GM20431 (cell line): ENCODE data around the gene CYLD.

Experiments used
- in situ Hi-C: fragments of 300-500 bp; cut with MseI, MboI; formaldehyde crosslinking; loops from one replicate; pipeline ENCODE4 v1.15.0; 2020; ENCODE audit warnings: low sequenced_read_pairs; ENCODE audit not compliant: unreplicated experiment

Gene CYLD

DNA sequence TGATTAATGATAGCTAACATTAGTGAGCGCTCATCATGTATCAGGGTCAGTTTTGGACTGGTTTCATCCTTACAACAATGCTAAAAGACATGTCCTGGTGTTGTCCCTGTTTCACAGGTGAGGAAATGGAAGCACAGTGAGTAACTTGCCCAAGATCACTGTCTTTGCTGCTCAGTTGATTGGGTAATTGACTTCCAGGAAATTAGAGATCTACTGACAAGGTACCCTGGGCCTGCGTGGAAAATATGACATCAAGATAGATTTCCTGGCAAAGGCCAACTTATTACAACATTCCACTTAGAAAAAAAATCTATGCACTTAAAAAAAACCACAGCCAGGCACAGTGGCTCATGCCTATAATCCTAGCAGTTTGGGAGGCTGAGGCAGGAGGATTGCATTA lies 96.3 kb downstream of the CYLD start:
- in situ Hi-C loops: no loop called here

GRCh38 chr16:50838885-50839284 lies 97.0 kb downstream of the CYLD start:
- in situ Hi-C loops: no loop called here

DNA sequence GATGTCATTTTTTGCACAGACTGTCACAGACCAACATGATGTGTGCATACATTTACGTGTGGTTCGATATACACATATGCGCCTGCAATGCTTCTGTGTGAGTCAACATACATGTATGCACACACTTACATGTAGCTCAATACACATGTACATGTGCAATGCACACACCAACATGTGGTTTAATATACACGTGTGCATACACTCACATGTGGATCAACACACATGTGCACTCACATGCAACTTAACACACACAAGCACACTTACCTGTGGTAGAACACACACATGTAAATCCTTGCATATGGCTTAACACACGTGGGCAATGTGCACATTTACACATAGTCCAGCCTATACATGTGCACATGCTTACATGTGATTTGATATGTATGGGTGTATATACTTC lies 97.5 kb downstream of the CYLD start:
- in situ Hi-C loops: no loop called here

DNA sequence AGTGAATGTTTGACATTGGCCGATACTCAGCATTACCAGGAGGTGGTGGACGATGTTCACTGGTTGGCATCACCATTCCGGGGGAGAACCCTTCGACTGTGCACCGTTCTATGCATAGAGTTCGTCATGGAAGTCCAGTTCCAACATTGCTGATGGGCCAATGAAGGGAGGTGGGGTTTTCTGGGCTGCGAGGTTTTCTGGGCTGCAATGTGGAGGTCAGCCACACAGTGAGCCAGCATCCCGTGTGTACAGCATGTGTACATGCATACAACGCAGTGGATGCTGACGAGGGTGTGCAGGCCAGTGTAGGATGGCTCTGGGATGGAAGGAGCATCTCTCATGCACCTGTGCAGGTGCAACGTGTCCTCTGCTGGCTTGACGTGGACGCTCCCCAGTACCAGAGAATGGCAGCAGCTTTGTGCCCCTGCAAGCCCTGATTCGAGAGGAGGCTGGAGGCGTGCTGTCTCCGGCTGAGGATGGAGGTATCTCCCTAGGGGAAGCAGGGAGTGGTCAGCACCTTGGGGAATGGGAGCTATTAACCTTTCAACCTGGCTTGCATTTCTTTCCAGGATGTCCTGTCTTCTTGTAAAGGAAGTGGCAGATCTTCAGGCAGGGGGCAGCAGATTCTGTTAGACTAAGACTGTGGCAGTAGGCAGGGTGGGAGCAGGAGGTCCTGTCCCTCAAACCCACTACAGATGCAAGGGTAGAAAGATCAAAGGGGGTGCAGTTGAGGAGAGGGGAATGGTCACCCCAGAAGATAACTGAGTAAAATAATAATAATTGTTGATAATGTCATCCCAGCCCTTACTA lies 98.2 kb downstream of the CYLD start:
- in situ Hi-C loops: no loop called here

DNA sequence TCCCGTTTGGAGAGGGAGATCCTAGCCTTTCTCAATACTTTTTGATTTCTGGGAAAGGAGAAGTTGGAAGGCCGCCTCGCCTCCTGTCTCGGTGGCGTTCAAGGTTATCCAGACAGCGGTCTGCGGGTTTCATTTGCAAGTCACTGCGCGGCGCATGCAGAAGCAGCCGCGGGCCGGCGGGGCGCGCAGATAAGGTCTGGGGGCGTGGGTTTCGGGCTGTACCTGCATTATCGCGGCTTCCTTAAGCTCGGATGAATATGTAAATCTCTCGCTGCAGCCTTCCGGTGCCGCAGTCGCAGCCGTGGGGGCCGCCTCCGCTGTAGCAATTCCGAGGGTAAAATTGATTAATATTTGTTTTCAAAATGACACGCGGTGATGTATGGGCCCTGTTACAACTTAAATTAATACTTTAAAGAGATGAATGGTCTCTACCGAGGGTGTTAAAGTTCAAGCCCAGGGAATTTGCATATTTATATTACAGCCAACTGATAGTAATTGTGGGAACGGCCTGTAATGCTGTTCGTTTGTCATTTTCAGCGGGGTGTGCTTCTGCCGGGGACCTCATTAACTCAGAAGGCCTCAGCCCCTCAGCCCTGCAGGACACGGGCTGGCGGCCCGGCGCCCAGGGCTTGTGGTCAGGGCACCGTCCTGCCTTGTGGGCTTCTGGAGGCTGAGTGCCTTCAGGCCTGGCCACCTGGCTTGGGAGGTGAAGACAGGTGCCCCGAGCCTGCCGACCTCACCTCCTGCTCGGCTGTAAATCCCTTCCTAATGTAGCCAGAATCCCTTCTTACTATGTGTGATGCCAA lies 99.4 kb downstream of the CYLD start:
- in situ Hi-C loops: no loop called here

GRCh38 chr16:50842013-50842505 lies 100.2 kb downstream of the CYLD start:
- in situ Hi-C loops: no loop called here

DNA sequence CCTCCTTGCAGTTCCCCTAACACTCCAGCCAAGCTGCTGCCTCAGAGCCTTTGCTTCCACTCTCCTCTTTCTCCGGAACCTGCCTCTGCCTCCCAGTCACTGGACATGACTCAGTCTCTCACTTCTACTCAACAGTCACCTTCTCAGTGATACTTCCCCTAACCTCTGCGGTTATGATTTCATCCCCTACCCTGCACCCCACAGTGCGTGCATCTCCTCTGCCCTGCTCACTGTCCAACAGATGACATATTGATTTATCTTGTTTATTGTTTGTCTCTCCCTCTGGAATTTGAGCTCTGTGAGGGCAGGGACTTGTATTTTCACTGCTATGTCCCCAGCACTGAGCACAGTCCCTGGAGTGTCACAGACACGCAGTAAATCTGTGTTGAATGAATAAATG lies 100.7 kb downstream of the CYLD start:
- in situ Hi-C loops: no loop called here

GRCh38 chr16:50844840-50845239 lies 103.0 kb downstream of the CYLD start:
- in situ Hi-C loops: no loop called here

GRCh38 chr16:50845296-50845695 lies 103.4 kb downstream of the CYLD start:
- in situ Hi-C loops: no loop called here

GRCh38 chr16:50846511-50846910 lies 104.6 kb downstream of the CYLD start:
- in situ Hi-C loops: no loop called here

- in situ Hi-C loops: no loop called here
These were observed 105.3 kb downstream of the CYLD start for GRCh38 chr16:50847166-50847565.

DNA sequence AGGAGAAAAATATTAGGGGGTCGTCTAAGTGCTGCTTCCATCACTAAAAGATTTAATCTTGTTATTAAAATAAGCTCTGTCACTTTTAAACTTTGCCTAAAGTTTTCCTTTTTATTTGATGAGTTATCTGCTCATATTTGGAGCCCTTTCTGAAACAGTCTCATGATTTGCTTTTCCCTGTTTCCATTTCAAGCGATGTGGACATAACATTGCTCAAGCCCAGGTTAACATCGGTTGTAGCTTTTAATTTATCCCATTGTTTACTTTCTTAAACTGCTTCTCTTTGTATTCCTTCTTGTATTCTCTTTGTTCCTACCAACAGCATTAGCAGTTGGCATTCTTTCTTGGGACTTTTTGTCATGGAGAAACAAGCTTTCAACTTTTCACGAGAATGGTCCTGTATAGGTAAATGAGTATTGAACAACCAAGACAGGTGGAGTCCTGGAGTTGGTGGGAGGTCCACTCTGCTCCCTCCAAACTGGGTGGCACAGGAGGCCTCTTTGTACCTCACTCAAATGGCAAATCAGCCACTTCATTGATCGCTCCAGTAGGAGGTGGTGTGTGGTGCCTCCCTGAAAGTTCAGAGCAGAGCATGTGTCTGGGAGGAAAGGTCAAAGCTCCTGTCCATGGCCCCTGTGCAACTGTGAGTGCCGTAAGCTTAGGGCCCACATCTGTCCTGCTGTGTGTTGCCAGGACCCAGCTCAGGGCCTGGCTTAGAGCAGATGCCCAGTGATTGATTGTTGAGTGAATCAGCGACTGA lies 107.0 kb downstream of the CYLD start:
- in situ Hi-C loops: no loop called here
